Right lobe of liver (tissue), 4 donors: ENCODE data around the gene PHF1.

Source experiments
- POLR2A ChIP-seq: fragments of 450-650 bp; IDR thresholded peaks from one replicate; pipeline ENCODE4 v1.6.1; 2017; ENCODE audit warnings: antibody characterized with exemption, mild to moderate bottlenecking
- TF ChIP-seq, protein P1 (sequence below), 4 donors: fragments of 200-600 bp in 3 of 4; fragments of 450-650 bp in 1 of 4; IDR thresholded peaks; one replicate each; pipeline versions ENCODE4 v1.5.1 to v1.8.0; 2016 to 2022; ENCODE audit warnings: antibody characterized with exemption in 4 of 4, mild to moderate bottlenecking in 2 of 4
- donor health status: DM: no; HTN: no; CAD: no.
- donor health status: DM: no; HTN: no; CAD: no.
- donor health status: DM: no; HTN: yes; CAD: no.

DNA sequence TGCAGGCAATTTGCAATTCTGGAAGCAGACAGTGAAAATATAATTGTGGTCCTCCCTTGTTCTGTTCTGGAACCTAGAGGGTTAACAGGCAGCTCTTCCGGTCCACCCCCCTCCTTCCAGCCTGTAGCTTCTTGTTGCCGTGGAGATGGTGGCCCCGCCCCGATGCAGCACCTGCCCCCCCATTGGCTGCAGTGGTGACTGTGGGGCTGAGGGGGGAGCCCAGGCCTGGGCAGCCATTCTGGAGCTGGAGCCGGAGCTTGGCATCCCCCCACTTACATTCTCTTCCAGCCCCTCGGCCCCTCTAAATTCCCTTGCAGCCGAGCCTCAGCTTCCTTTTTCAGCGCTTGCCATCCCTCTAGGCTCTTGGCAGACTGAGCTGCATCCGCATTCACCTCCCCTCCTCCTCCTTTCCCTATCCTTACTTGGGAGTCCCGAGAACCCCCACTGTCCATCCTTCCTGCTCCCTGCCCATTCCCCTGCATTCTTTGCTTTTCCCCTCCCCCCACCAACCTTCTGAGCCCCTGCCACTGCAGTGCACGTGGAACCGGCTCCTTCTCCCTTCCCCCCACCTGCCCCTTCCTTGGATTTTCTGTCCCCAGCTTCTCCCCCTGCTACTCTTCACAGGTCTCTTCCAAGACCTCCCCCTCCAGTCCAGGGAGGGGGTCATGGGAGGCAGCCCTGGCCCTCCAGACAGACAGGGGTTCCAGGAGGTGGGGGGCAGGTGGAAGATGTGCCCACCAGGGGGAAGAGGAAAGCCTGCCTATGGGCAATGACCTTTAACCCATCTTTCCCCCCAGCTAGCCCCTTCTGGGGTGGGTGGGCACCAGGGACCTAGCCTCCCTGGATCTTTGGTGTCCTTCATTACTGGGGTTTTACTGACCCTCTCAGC lies 20.4 kb downstream of the PHF1 start:
- TF ChIP-seq POLR2A = no peak
- TF ChIP-seq, protein P1, sequence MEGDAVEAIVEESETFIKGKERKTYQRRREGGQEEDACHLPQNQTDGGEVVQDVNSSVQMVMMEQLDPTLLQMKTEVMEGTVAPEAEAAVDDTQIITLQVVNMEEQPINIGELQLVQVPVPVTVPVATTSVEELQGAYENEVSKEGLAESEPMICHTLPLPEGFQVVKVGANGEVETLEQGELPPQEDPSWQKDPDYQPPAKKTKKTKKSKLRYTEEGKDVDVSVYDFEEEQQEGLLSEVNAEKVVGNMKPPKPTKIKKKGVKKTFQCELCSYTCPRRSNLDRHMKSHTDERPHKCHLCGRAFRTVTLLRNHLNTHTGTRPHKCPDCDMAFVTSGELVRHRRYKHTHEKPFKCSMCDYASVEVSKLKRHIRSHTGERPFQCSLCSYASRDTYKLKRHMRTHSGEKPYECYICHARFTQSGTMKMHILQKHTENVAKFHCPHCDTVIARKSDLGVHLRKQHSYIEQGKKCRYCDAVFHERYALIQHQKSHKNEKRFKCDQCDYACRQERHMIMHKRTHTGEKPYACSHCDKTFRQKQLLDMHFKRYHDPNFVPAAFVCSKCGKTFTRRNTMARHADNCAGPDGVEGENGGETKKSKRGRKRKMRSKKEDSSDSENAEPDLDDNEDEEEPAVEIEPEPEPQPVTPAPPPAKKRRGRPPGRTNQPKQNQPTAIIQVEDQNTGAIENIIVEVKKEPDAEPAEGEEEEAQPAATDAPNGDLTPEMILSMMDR (IDR thresholded peaks at IDR 0.05) = no peak
